Mesenchymal stem cell (in vitro differentiated cells and primary cell): Measurements from ENCODE around the gene SLC49A3.
"Not testable (repeated sequence)": the region's sequence is repeated elsewhere in the genome, so short reads cannot be mapped to it uniquely, and the experiment has no call there.

Experiments
- DNase-seq: peaks from one replicate; pipeline ENCODE4 v3.0.0-alpha.2; 2013
- H2AFZ ChIP-seq: one replicate; pipeline ENCODE4 v1.6.1; 2013; ENCODE audit warnings: low read depth, mild to moderate bottlenecking, control low read depth, inconsistent platforms, low read length, moderate library complexity
- H2AK5ac ChIP-seq: 2 replicates; pipeline ENCODE4 v1.6.1; 2013; ENCODE audit warnings: low read length, moderate library complexity, mild to moderate bottlenecking, inconsistent platforms; ENCODE audit not compliant: severe bottlenecking
- H2BK120ac ChIP-seq: one replicate; pipeline ENCODE4 v1.6.1; 2013; ENCODE audit warnings: low read depth, mild to moderate bottlenecking, inconsistent platforms, low read length, moderate library complexity
- H2BK12ac ChIP-seq, 2 experiments: one replicate each; pipeline ENCODE4 v1.6.1; 2013; ENCODE audit warnings: inconsistent platforms in 2 of 2, low read length in 2 of 2, mild to moderate bottlenecking in 2 of 2, moderate library complexity in 2 of 2, control low read depth in 1 of 2
- H2BK15ac ChIP-seq: one replicate; pipeline ENCODE4 v1.6.1; 2013; ENCODE audit warnings: mild to moderate bottlenecking, low read depth, inconsistent platforms; ENCODE audit not compliant: poor library complexity, severe bottlenecking
- H2BK5ac ChIP-seq: 2 replicates; pipeline ENCODE4 v1.6.1; 2013; ENCODE audit warnings: low read depth, mild to moderate bottlenecking, low read length, control low read depth, inconsistent platforms; ENCODE audit not compliant: poor library complexity, severe bottlenecking
- H3K14ac ChIP-seq, 2 experiments: one replicate each; pipeline ENCODE4 v1.6.1; 2013; ENCODE audit warnings: inconsistent platforms in 2 of 2, low read length in 2 of 2, control low read depth in 1 of 2, mild to moderate bottlenecking in 1 of 2, moderate library complexity in 1 of 2
- H3K18ac ChIP-seq, 2 experiments: one replicate each; pipeline ENCODE4 v1.6.1; 2013; ENCODE audit warnings: inconsistent platforms in 2 of 2, low read length in 2 of 2, control low read depth in 1 of 2, low read depth in 1 of 2, mild to moderate bottlenecking in 1 of 2
- H3K23ac ChIP-seq, 2 experiments: one replicate each; pipeline ENCODE4 v1.6.1; 2013; ENCODE audit warnings: inconsistent platforms in 2 of 2, low read length in 2 of 2, mild to moderate bottlenecking in 2 of 2, moderate library complexity in 2 of 2, control low read depth in 1 of 2
- H3K27ac ChIP-seq: 2 replicates; pipeline ENCODE4 v1.5.1; 2013; ENCODE audit warnings: mild to moderate bottlenecking, moderate library complexity, low read length, control low read depth, inconsistent platforms; ENCODE audit not compliant: poor library complexity, severe bottlenecking
- H3K27me3 ChIP-seq, 2 experiments: 2 replicates each; pipeline versions ENCODE4 v1.6.1 to v1.7.0; 2013; ENCODE audit warnings: low read length in 2 of 2, mild to moderate bottlenecking in 2 of 2, moderate library complexity in 2 of 2, control low read depth in 1 of 2, inconsistent platforms in 1 of 2; ENCODE audit not compliant: control insufficient read depth in 1 of 2, insufficient read depth in 1 of 2
- H3K36me3 ChIP-seq, 2 experiments: 2 replicates each; pipeline versions ENCODE4 v1.6.1 to v1.7.0; 2013; ENCODE audit warnings: low read length in 2 of 2, control low read depth in 1 of 2, inconsistent platforms in 1 of 2, low read depth in 1 of 2, mild to moderate bottlenecking in 1 of 2; ENCODE audit not compliant: insufficient read depth in 2 of 2, control insufficient read depth in 1 of 2
- H3K4ac ChIP-seq, 2 experiments: one replicate each; pipeline ENCODE4 v1.6.1; 2013; ENCODE audit warnings: inconsistent platforms in 2 of 2, low read length in 2 of 2, mild to moderate bottlenecking in 2 of 2, moderate library complexity in 2 of 2, control low read depth in 1 of 2, low read depth in 1 of 2
- H3K4me1 ChIP-seq: 2 replicates; pipeline ENCODE4 v1.6.1; 2013; ENCODE audit warnings: low read depth, low read length, control low read depth; ENCODE audit not compliant: control insufficient read depth, insufficient read depth
- H3K4me2 ChIP-seq: 2 replicates; pipeline ENCODE4 v1.6.1; 2013; ENCODE audit warnings: low read length, mild to moderate bottlenecking, inconsistent platforms; ENCODE audit not compliant: poor library complexity, severe bottlenecking
- H3K4me3 ChIP-seq, 2 experiments: 2 replicates each; pipeline versions ENCODE4 v1.5.1 to v1.7.0; 2013; ENCODE audit warnings: low read length in 2 of 2, mild to moderate bottlenecking in 2 of 2, control low read depth in 1 of 2, low read depth in 1 of 2; ENCODE audit not compliant: insufficient read depth in 1 of 2
- H3K79me1 ChIP-seq: replicated peaks from 2 replicates; pipeline ENCODE4 v1.6.1; 2013; ENCODE audit warnings: mild to moderate bottlenecking, control low read depth, low read length, inconsistent platforms; ENCODE audit not compliant: poor library complexity, severe bottlenecking
- H3K9ac ChIP-seq: 2 replicates; pipeline ENCODE4 v1.7.0; 2013; ENCODE audit warnings: mild to moderate bottlenecking, low read length, moderate library complexity
- H3K9me3 ChIP-seq: 2 replicates; pipeline ENCODE4 v1.7.0; 2013; ENCODE audit warnings: mild to moderate bottlenecking, low read length; ENCODE audit not compliant: control insufficient read depth
- H4K8ac ChIP-seq: one replicate; pipeline ENCODE4 v1.6.1; 2013; ENCODE audit warnings: inconsistent platforms, mild to moderate bottlenecking, low read length, moderate library complexity
- H4K91ac ChIP-seq: one replicate; pipeline ENCODE4 v1.6.1; 2013; ENCODE audit warnings: mild to moderate bottlenecking, low read length, inconsistent platforms
- WGBS: methylation state at CpG from one replicate; pipeline ENCODE4 v1.1.7; 2013; ENCODE audit warnings: mixed read lengths; 5-methylcytosine and 5-hydroxymethylcytosine counted together

SLC49A3 gene

DNA sequence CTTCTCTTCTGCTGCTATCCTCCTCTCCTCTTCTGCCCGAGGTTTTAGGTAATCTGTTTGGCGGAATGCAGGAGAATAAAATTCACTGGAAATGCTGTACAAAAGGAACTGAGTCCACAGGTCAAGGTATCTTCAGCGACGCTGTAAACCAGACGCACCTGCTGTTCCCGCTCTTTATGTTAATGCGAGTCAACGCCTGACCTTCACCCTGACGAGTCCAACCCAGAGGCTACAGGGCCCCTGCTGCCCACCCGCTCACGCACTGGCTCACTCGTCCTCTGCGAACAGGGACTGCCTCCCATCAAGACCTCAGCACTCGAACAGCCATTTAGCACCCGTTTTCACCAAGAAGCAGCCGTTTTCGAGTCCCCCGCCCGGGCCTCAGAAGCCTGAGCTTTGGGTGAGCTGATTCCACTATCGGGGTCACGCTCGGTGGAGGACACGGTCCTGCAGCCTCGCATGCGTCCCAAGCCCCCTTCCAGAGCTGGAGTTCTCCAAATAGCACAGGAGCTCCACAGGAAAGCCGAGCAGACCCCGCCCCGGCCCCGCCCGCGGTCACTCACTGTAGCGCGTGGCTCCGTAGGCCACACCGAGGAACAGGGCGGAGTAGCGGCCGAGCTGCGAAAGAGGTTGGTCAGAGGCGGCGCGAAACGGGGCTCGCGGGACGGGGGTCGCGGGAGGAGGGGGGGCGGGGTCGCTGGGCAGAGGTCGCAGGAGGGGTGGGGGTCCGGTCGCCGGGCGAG, 15.4 kb downstream of the SLC49A3 start:
- Histone ChIP-seq H4K8ac (peak overlapping the region; percentile 5), H3K79me1 (peaks cover 27% of the 10 kb centered on the region), H3K14ac (peak overlapping the region in 1 of 2 experiments; percentile 53), H3K18ac (peak overlapping the region in 1 of 2 experiments; percentile 90), H3K9ac (peak overlapping the region; percentile 92), H3K27ac (no peak overlapping the region), H3K4me2 (peak overlapping the region; percentile 68), H3K4ac (peak overlapping the region; percentile 66 to 95), H3K36me3 (peaks cover 23 to 43% of the 10 kb centered on the region in 2 experiments), H4K91ac (no peak overlapping the region), H3K4me1 (peaks cover 32% of the 10 kb centered on the region), H2BK120ac (peak overlapping the region; percentile 78), H2BK5ac (no peak overlapping the region), H3K27me3 (no peaks in the 10 kb centered on the region), H2AFZ (no peak overlapping the region), H3K4me3 (peak overlapping the region; percentile 72 to 90), H2AK5ac (no peak overlapping the region), H2BK12ac (no peak overlapping the region), H2BK15ac (no peak overlapping the region), H3K9me3 (no peaks in the 10 kb centered on the region), H3K23ac (no peak overlapping the region)
- WGBS: 17% methylated on average over 49 of the region's 55 CpGs
- peak; percentile 36 for DNase-seq

DNA sequence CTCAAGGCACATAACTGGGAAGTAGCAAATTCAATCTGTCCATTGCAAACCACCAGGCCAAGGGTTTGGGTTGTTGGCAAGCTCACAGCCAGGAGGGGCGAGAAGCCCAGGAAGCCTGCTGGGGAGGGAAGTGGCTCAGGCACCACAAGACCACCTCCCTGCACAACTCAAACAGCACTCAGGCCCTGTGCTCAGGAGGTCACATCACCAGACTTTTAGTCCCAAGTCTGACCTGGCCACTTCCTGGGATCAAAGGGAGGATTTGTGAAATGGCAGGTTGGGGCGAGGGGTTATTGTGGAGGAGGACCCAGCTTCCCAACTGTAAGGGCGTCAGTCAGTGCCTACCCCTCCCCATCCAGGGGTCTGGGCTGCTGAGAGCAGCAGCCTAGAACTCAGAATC, 17.2 kb downstream of the SLC49A3 start:
- no peak overlapping the region for H3K27ac ChIP-seq
- no peak overlapping the region for H2BK120ac ChIP-seq
- peaks cover 0 to 9% of the 10 kb centered on the region in 2 experiments for H3K27me3 ChIP-seq
- H3K36me3 ChIP-seq: peaks cover 23 to 39% of the 10 kb centered on the region in 2 experiments
- DNase-seq: no peak
- H3K4me2 ChIP-seq: no peak overlapping the region
- H3K4ac ChIP-seq: no peak overlapping the region
- no peak overlapping the region for H2BK15ac ChIP-seq
- no peak overlapping the region for H4K91ac ChIP-seq
- H4K8ac ChIP-seq: peak overlapping the region; percentile 29
- H2AFZ ChIP-seq: no peak overlapping the region
- no peak overlapping the region for H3K14ac ChIP-seq
- no peak overlapping the region for H2BK5ac ChIP-seq
- 95% methylated on average over 2 of the region's 3 CpGs for WGBS
- H3K4me3 ChIP-seq: no peak overlapping the region
- peaks cover 19% of the 10 kb centered on the region for H3K4me1 ChIP-seq
- H2BK12ac ChIP-seq: no peak overlapping the region
- peaks cover 27% of the 10 kb centered on the region for H3K79me1 ChIP-seq
- no peak overlapping the region for H2AK5ac ChIP-seq
- H3K9me3 ChIP-seq: no peaks in the 10 kb centered on the region
- no peak overlapping the region for H3K18ac ChIP-seq
- H3K9ac ChIP-seq: no peak overlapping the region
- H3K23ac ChIP-seq: no peak overlapping the region

DNA sequence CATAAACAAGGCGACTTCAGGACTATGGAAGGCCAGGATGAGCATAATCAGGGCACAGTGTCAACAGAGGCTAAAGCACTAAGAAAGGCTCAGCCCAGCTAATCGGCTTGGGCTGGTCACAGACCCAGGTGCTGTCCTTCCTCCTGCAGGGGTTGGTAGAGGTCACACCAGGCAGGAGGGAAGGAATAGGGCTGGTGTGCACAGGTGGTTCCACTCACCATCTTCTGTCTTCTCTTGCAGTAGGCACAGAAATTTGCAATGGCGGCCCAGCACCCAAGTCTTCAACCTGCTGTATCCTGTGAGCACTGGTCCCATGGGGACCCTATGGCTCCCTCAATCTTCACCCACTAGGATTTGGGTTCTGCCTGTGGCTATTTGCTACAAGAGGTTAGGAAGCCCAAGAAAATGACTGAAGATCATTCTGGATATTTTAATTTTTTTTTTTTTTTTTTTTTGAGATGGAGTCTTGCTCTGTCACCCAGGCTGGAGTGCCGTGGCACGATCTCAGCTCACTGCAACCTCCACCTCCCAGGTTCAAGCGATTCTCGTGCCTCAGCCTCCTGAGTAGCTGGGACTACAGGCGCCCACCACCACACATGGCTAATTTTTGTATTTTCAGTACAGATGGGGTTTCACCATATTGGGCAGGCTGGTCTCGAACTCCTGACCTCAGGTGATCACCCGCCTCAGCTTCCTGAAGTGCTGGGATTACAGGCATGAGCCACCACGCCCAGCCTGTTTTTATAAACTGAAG, 19.0 kb downstream of the SLC49A3 start:
- H3K27ac ChIP-seq, H4K91ac ChIP-seq, H2AK5ac ChIP-seq, DNase-seq, H3K23ac ChIP-seq, H2BK15ac ChIP-seq, H3K18ac ChIP-seq, H2BK120ac ChIP-seq, H3K9me3 ChIP-seq, H2BK5ac ChIP-seq, H3K4ac ChIP-seq, H3K4me3 ChIP-seq, H3K14ac ChIP-seq, H3K4me2 ChIP-seq, H2BK12ac ChIP-seq, H4K8ac ChIP-seq, H3K9ac ChIP-seq, H2AFZ ChIP-seq: not testable (repeated sequence)
- Histone ChIP-seq H3K27me3 (peaks cover 0 to 27% of the 10 kb centered on the region in 2 experiments), H3K4me1 (peaks cover 11% of the 10 kb centered on the region), H3K36me3 (peaks cover 23% of the 10 kb centered on the region in 2 experiments), H3K79me1 (peaks cover 20% of the 10 kb centered on the region)
- WGBS: 98% methylated on average over 10 of the region's 11 CpGs

DNA sequence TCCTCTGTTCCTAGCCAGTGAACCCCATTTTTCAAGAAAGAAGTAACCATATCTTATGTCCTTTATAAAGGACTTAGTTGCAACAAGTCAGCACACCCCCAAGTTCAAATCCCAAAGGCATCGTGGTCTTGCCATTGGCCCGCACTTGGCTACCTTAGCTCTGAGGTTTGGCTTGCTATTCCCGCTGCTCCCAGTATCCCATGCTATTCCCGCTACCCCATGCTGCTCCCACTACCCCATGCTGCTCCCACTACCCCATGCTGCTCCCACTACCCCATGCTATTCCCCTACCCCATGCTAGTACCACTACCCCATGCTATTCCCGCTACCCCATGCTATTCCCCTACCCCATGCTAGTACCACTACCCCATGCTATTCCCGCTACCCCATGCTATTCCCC, 20.7 kb downstream of the SLC49A3 start:
- H3K4me1 ChIP-seq: peaks cover 12% of the 10 kb centered on the region
- not testable (repeated sequence) for H3K4ac ChIP-seq, H3K4me3 ChIP-seq, H3K14ac ChIP-seq, H3K9ac ChIP-seq, H4K8ac ChIP-seq, H2AK5ac ChIP-seq, H2BK12ac ChIP-seq, H4K91ac ChIP-seq, H2BK120ac ChIP-seq, H3K27ac ChIP-seq, H3K4me2 ChIP-seq, H3K9me3 ChIP-seq, H3K23ac ChIP-seq, DNase-seq, H2BK15ac ChIP-seq, H2BK5ac ChIP-seq, H2AFZ ChIP-seq, H3K18ac ChIP-seq
- H3K79me1 ChIP-seq: peaks cover 14% of the 10 kb centered on the region
- 97% methylated on average over 6 of the region's 6 CpGs for WGBS
- H3K27me3 ChIP-seq: peaks cover 0 to 42% of the 10 kb centered on the region in 2 experiments
- peaks cover 23% of the 10 kb centered on the region in 2 experiments for H3K36me3 ChIP-seq
